ENCODE results near the gene PHF19.

The PHF19 gene

GRCh38 chr9:120900824-120901223, 23.8 kb upstream of the PHF19 start:
- no peaks in the 10 kb centered on the region for H3K27me3 ChIP-seq (ENCODE audit: insufficient read depth, low read length)
- no peak overlapping the region for H2AFZ ChIP-seq (ENCODE audit: low read length, unreplicated experiment)
- H3K4me1 ChIP-seq (ENCODE audit: control insufficient read depth, insufficient read depth, low read length, unreplicated experiment) = no peaks in the 10 kb centered on the region
- H3K27ac ChIP-seq (ENCODE audit: low read depth, low read length) = no peak overlapping the region
- no peaks in the 10 kb centered on the region for H3K79me2 ChIP-seq (ENCODE audit: control insufficient read depth, insufficient read depth, low read length, unreplicated experiment)
- H3K4me3 ChIP-seq (ENCODE audit: low read depth, low read length) = no peak overlapping the region
- peaks cover 3% of the 10 kb centered on the region; the same call in 1 of the 2 replicates for H3K36me3 ChIP-seq (ENCODE audit: insufficient read depth, low read length)

GRCh38 chr9:120899490-120900068, 22.6 kb upstream of the PHF19 start:
- H2AFZ ChIP-seq (ENCODE audit: low read length, unreplicated experiment) = no peak overlapping the region
- peaks cover 3% of the 10 kb centered on the region for H3K4me1 ChIP-seq (ENCODE audit: control insufficient read depth, insufficient read depth, low read length, unreplicated experiment)
- H3K4me3 ChIP-seq (ENCODE audit: low read depth, low read length) = no peak overlapping the region
- H3K79me2 ChIP-seq (ENCODE audit: control insufficient read depth, insufficient read depth, low read length, unreplicated experiment) = no peaks in the 10 kb centered on the region
- H3K36me3 ChIP-seq (ENCODE audit: insufficient read depth, low read length) = peaks cover under 1% of the 10 kb centered on the region; the same call in 1 of the 2 replicates
- H3K27me3 ChIP-seq (ENCODE audit: insufficient read depth, low read length) = peaks cover 7% of the 10 kb centered on the region; the same call in 1 of the 2 replicates
- no peak overlapping the region for H3K27ac ChIP-seq (ENCODE audit: low read depth, low read length)

- no peak overlapping the region for H3K27ac ChIP-seq (ENCODE audit: low read depth, low read length)
- H3K27me3 ChIP-seq (ENCODE audit: insufficient read depth, low read length) = peaks cover 7% of the 10 kb centered on the region; the same call in 1 of the 2 replicates
- no peak overlapping the region for H3K4me3 ChIP-seq (ENCODE audit: low read depth, low read length)
- no peak overlapping the region for H2AFZ ChIP-seq (ENCODE audit: low read length, unreplicated experiment)
- H3K4me1 ChIP-seq (ENCODE audit: control insufficient read depth, insufficient read depth, low read length, unreplicated experiment) = peaks cover 3% of the 10 kb centered on the region
- H3K79me2 ChIP-seq (ENCODE audit: control insufficient read depth, insufficient read depth, low read length, unreplicated experiment) = no peaks in the 10 kb centered on the region
- no peaks in the 10 kb centered on the region for H3K36me3 ChIP-seq (ENCODE audit: insufficient read depth, low read length)
These were observed 21.4 kb upstream of the PHF19 start for GRCh38 chr9:120898396-120898795.

- peaks cover 7% of the 10 kb centered on the region; the same call in 1 of the 2 replicates for H3K27me3 ChIP-seq (ENCODE audit: insufficient read depth, low read length)
- H3K4me1 ChIP-seq (ENCODE audit: control insufficient read depth, insufficient read depth, low read length, unreplicated experiment) = peaks cover 6% of the 10 kb centered on the region
- H3K36me3 ChIP-seq (ENCODE audit: insufficient read depth, low read length) = no peaks in the 10 kb centered on the region
- no peaks in the 10 kb centered on the region for H3K79me2 ChIP-seq (ENCODE audit: control insufficient read depth, insufficient read depth, low read length, unreplicated experiment)
- no peak overlapping the region for H3K4me3 ChIP-seq (ENCODE audit: low read depth, low read length)
- H2AFZ ChIP-seq (ENCODE audit: low read length, unreplicated experiment) = no peak overlapping the region
- no peak overlapping the region for H3K27ac ChIP-seq (ENCODE audit: low read depth, low read length)
These were observed 19.0 kb upstream of the PHF19 start for GRCh38 chr9:120895951-120896350.

GRCh38 chr9:120894321-120895148, 17.5 kb upstream of the PHF19 start:
- H3K4me3 ChIP-seq (ENCODE audit: low read depth, low read length) = peak overlapping the region; percentile 56
- H3K36me3 ChIP-seq (ENCODE audit: insufficient read depth, low read length) = no peaks in the 10 kb centered on the region
- H3K27ac ChIP-seq (ENCODE audit: low read depth, low read length) = no peak overlapping the region
- H3K27me3 ChIP-seq (ENCODE audit: insufficient read depth, low read length) = peaks cover 7% of the 10 kb centered on the region; the same call in 1 of the 2 replicates
- no peaks in the 10 kb centered on the region for H3K79me2 ChIP-seq (ENCODE audit: control insufficient read depth, insufficient read depth, low read length, unreplicated experiment)
- H2AFZ ChIP-seq (ENCODE audit: low read length, unreplicated experiment) = peak overlapping the region; percentile 75
- H3K4me1 ChIP-seq (ENCODE audit: control insufficient read depth, insufficient read depth, low read length, unreplicated experiment) = peaks cover 6% of the 10 kb centered on the region

- Histone ChIP-seq H3K4me1 (ENCODE audit: control insufficient read depth, insufficient read depth, low read length, unreplicated experiment) (peaks cover 6% of the 10 kb centered on the region), H3K79me2 (ENCODE audit: control insufficient read depth, insufficient read depth, low read length, unreplicated experiment) (no peaks in the 10 kb centered on the region), H3K27ac (ENCODE audit: low read depth, low read length) (no peak overlapping the region), H3K4me3 (ENCODE audit: low read depth, low read length) (no peak overlapping the region), H3K27me3 (ENCODE audit: insufficient read depth, low read length) (peaks cover 7% of the 10 kb centered on the region; the same call in 1 of the 2 replicates), H3K36me3 (ENCODE audit: insufficient read depth, low read length) (no peaks in the 10 kb centered on the region), H2AFZ (ENCODE audit: low read length, unreplicated experiment) (no peak overlapping the region)
These were observed 16.8 kb upstream of the PHF19 start for GRCh38 chr9:120893611-120894307.

- Histone ChIP-seq H3K36me3 (ENCODE audit: insufficient read depth, low read length) (no peaks in the 10 kb centered on the region), H2AFZ (ENCODE audit: low read length, unreplicated experiment) (no peak overlapping the region), H3K27me3 (ENCODE audit: insufficient read depth, low read length) (peaks cover 7% of the 10 kb centered on the region; the same call in 1 of the 2 replicates)
These were observed 16.0 kb upstream of the PHF19 start for GRCh38 chr9:120892748-120893610.

GRCh38 chr9:120891884-120892747, 15.1 kb upstream of the PHF19 start:
- H3K27me3 ChIP-seq (ENCODE audit: insufficient read depth, low read length) = peaks cover 7% of the 10 kb centered on the region; the same call in 1 of the 2 replicates
- H3K79me2 ChIP-seq (ENCODE audit: control insufficient read depth, insufficient read depth, low read length, unreplicated experiment) = no peaks in the 10 kb centered on the region
- no peak overlapping the region for H3K27ac ChIP-seq (ENCODE audit: low read depth, low read length)
- no peaks in the 10 kb centered on the region for H3K36me3 ChIP-seq (ENCODE audit: insufficient read depth, low read length)
- peaks cover 6% of the 10 kb centered on the region for H3K4me1 ChIP-seq (ENCODE audit: control insufficient read depth, insufficient read depth, low read length, unreplicated experiment)
- H3K4me3 ChIP-seq (ENCODE audit: low read depth, low read length) = no peak overlapping the region
- no peak overlapping the region for H2AFZ ChIP-seq (ENCODE audit: low read length, unreplicated experiment)

More at GRCh38 chr9:120892748-120893610, 16.0 kb upstream of the PHF19 start:
- no peak overlapping the region for H3K4me3 ChIP-seq (ENCODE audit: low read depth, low read length)
- peaks cover 6% of the 10 kb centered on the region for H3K4me1 ChIP-seq (ENCODE audit: control insufficient read depth, insufficient read depth, low read length, unreplicated experiment)
- no peaks in the 10 kb centered on the region for H3K79me2 ChIP-seq (ENCODE audit: control insufficient read depth, insufficient read depth, low read length, unreplicated experiment)
- no peak overlapping the region for H3K27ac ChIP-seq (ENCODE audit: low read depth, low read length)

- Histone ChIP-seq H2AFZ (ENCODE audit: low read length, unreplicated experiment) (no peak overlapping the region), H3K27ac (ENCODE audit: low read depth, low read length) (no peak overlapping the region)
These were observed 14.4 kb upstream of the PHF19 start for GRCh38 chr9:120891245-120891883.

More at GRCh38 chr9:120891245-120891883, 14.4 kb upstream of the PHF19 start:
- Histone ChIP-seq H3K79me2 (ENCODE audit: control insufficient read depth, insufficient read depth, low read length, unreplicated experiment) (no peaks in the 10 kb centered on the region), H3K36me3 (ENCODE audit: insufficient read depth, low read length) (no peaks in the 10 kb centered on the region), H3K4me3 (ENCODE audit: low read depth, low read length) (no peak overlapping the region), H3K4me1 (ENCODE audit: control insufficient read depth, insufficient read depth, low read length, unreplicated experiment) (peaks cover 9% of the 10 kb centered on the region), H3K27me3 (ENCODE audit: insufficient read depth, low read length) (peaks cover 7% of the 10 kb centered on the region; the same call in 1 of the 2 replicates)
